ENCODE results near the gene HPS5.
"Not testable (repeated sequence)": the region's sequence is repeated elsewhere in the genome, so short reads cannot be mapped to it uniquely, and the experiment has no call there.

Gene HPS5

DNA sequence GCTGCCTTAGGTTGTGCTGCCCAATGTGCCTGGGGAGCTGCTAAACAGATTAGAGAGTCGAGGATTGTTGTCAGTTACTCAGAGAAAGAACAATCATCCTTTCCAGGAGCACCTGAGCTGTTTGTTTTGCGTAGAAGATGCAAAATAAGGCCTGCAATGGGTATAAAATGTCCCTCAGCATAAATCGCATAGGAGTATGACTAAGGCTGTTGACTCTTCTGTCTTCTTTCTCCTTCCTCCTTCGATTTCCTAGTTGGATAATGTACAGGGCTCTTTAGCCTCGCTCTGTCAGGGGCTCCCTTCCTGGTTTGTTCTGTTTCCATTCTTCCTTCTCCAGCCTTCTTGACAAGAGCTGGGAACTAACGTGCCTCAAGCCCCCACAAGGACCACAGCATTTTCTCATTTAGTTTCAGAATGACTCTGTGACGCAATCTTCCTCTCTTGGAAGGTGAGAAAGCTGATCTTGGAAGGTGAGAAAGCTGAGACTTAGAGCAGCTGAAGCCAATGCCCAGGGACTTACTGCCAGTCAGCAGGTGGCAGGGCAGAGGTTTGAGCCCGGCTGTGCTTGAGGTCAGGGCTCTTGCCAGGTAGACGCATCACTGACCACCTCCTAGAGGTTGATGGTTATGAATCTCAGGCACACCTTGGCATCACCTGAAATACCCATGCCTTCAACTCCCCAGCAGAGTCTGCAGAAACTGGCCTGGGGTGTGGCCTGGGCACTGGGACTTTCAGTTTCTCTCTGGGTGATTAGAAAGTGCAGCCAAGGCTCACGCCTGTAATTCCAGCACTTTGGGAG is 54.4 kb downstream of the HPS5 start:
- not testable (repeated sequence) for DNase-seq

DNA sequence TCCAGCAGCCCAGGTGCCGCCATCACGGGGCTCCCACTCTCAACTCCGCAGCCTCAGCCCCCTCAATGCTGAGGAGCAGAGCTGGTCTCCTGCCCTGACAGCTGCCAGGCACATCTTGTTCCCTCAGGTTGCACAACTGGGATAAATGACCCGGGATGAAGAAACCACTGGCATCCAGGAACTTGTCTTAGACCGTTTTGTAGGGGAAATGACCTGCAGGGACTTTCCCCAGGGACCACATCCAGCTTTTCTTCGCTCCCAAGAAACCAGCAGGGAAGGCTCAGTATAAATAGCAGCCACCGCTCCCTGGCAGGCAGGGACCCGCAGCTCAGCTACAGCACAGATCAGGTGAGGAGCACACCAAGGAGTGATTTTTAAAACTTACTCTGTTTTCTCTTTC is 56.0 kb downstream of the HPS5 start, which contains the start of gene SAA1:
Gene SAA1 (plus strand): TSS at position 316 of the 400 bp plus-strand sequence. CDS start 624 bp downstream, outside the sequence.
- no peak for DNase-seq

DNA sequence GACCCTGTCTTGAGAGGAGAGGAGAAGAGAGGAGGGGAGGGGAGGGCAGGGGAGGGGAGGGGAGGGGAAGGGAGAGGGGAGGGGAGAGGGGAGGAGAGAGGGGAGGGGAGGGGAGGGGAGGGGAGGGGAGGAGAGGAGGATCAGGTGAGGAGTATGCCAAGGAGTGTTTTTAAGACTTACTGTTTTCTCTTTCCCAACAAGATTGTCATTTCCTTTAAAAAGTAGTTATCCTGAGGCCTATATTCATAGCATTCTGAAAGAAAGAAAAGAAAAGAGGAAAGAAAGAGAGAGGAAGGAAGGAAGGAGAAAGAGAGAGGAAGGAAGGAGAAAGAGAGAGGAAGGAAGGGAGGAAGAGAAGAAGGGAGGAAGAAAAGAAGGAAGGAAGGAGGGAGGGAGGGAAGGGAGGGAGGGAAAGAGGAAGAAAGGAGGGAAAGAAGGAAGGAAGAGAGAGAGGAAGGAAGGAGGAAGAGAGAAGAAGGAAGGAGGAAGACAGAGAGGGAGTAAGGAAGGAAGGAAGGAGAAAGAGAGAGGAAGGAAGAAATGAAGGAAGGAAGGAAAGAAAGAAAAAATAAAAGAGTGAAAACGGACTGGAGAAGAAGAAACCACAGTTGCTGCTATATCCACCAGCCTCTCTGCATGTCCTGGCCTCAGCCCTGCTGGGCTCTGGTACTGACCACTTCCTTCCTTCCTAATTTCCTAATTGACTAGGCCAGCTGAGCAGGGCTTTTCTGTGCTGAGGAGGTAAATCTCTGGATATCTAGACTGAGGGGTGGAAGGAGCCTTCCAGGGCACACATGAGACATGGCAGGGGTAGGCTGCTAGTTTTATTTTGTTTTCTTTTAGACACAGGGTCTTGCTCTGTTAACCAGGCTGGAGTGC is 57.0 kb downstream of the HPS5 start:
- no peak for DNase-seq

DNA sequence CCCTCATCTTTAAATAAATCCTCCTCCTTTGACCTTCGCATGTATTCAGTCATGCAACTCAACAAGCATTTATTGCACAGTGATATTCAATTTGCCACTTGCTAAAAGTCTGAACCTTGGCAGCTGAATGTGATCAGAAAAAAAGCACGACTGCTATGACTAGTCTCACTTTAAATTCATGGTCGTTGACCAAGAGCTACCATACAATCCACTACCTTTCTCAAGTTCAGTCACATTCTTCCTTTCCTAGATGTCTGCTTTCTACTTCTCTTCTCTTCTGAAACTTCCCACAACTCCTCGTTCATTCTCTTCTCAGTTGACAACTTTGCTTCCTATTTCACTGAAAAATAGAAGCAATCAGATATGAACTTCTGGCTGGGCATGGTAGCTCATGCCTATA is 57.9 kb downstream of the HPS5 start:
- DNase-seq: no peak

DNA sequence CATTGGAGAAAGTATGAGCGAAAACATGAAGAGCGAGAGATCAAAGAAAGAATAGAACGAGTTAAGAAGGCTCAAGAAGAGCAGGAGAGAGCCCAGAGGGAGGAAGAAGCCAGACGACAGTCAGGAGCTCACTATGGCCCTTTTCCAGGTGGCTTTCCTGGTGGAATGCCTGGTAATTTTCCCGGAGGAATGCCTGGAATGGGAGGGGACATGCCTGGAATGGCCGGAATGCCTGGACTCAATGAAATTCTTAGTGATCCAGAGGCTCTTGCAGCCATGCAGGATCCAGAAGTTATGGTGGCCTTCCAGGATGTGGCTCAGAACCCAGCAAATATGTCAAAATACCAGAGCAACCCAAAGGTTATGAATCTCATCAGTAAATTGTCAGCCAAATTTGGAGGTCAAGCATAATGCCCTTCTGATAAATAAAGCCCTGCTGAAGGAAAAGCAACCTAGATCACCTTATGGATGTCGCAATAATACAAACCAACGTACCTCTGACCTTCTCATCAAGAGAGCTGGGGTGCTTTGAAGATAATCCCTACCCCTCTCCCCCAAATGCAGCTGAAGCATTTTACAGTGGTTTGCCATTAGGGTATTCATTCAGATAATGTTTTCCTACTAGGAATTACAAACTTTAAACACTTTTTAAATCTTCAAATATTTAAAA is 59.1 kb downstream of the HPS5 start:
- DNase-seq: not testable (repeated sequence)

DNA sequence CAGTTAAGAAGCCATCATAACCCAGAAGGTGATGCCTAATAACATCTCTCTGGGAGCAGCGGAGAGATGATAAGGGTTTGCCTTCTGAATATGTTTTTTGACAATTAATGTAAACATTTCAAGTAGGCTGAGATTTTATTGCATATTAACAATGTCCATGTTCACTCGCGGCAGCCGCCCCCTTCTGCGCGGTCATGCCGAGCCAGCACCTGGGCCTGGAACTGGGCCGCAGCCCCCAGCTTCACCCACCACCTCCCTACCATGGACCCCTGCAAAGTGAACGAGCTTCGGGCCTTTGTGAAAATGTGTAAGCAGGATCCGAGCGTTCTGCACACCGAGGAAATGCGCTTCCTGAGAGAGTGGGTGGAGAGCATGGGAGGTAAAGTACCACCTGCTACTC is 60.2 kb downstream of the HPS5 start:
- DNase-seq: no peak

DNA sequence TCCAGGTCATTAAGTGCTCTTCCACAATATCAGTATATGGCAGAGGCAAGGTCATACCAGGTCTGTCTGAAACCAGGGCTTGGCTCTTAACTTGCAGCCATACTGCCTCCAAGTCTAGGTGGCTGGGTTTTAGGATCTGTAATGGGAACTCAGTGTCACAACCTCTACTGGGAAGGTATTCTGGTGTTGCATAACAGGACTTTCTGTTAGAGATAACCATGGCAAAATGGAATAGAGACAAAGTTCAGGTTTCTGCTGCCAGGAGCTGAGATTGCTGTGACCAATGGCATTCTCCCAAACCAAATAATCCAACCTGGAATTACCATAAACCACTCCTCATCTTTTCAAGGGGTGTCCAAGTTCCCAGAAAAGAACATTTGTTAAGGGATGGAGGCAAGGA is 62.7 kb downstream of the HPS5 start:
- no peak for DNase-seq

DNA sequence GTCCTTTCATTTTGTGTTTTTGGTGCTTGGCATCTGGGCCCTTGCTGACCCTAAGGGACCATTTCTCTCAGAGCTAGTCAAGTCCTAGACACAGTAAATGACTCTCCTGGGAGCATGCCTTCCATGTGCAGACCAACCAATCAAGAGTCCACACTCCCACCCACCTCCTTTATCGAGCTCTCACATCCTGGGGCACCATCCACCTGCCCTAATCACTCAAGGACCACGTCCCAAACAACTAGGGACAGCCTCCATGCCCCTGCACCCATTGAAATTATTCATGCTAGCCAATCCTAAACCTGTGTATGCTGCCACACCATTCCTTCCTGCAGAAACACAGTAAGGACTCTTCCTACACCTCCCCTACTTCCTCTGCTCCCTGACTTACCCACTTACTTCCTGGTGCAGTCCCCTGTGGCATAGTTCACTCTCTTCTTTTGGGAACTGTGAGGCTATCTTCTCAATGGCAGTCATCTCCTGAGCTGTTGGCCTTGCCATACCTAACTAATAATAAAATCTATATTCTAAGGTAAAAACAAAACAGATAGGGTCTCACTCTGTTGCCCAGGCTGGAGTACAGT is 67.1 kb downstream of the HPS5 start:
- no peak for DNase-seq

DNA sequence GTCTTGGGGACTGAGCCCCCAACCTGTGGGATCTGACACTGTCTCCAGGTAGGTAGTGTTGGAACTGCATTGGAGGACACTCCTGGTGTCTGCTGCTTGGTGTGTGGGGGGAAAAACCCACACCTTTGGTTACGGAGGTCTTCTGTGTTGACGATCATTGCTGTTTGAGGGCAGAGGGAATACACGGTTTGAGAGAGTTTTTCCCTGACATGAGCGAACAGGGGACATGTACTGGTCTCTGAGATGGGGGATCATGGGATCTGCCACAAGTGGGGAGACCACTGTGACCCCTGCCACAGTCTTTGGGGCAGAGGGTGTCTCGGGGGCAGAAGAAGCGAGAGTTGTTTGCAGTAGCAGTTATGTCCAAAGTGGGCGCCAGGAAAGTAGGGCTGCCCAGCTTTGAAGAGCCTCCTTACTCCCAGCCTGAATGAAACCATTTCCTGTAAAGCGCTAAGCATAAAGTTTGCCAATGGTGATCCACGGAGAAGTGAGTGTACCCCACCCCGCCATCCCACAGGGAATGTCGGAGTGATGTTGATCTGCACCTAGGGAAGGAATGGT is 68.1 kb downstream of the HPS5 start:
- DNase-seq: no peak

DNA sequence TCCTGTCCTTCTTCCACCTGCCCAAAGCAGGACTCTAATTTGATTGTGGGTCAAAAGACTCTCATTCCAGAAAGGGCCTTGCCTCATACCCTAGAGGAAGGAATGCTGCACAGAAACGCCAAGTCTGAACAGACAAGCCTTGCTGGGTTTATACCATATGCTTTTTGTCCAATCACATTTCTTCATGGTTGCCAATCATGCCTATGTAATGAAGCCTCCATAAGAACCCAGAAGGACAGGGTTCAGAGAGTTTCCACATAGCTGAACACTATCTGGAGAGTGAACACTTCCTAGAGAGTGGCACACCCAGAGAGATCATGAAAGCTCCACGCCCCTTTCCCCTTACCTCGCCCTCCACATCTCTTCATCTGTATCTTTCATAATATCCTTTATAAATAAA is 68.7 kb downstream of the HPS5 start:
- no peak for DNase-seq

DNA sequence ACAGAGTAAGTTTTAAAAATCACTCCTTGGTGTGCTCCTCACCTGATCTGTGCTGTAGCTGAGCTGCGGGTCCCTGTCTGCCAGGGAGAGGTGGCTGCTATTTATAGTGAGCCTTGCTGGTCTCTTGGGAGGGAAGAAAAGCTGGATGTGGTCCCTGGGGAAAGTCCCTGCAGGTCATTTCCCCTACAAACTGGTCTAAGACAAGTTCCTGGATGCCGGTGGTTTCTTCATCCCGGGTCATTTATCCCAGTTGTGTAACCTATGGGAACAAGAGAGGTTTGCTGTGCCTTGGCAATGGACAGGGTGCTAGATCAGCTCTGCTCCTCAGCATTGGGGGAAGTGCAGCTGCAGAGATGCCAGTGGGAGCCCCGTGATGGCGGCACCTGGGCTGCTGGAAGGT is 73.4 kb downstream of the HPS5 start, which contains the start of gene SAA2:
Gene SAA2 (minus strand): TSS at position 108 of the 400 bp plus-strand sequence. CDS start 657 bp downstream, outside the sequence.
- no peak for DNase-seq

DNA sequence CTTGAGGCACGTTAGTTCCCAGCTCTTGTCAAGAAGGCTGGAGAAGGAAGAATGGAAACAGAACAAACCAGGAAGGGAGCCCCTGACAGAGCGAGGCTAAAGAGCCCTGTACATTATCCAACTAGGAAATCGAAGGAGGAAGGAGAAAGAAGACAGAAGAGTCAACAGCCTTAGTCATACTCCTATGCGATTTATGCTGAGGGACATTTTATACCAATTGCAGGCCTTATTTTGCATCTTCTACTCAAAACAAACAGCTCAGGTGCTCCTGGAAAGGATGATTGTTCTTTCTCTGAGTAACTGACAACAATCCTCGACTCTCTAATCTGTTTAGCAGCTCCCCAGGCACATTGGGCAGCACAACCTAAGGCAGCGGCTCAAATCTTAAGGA is 74.8 kb downstream of the HPS5 start:
- DNase-seq: not testable (repeated sequence)

DNA sequence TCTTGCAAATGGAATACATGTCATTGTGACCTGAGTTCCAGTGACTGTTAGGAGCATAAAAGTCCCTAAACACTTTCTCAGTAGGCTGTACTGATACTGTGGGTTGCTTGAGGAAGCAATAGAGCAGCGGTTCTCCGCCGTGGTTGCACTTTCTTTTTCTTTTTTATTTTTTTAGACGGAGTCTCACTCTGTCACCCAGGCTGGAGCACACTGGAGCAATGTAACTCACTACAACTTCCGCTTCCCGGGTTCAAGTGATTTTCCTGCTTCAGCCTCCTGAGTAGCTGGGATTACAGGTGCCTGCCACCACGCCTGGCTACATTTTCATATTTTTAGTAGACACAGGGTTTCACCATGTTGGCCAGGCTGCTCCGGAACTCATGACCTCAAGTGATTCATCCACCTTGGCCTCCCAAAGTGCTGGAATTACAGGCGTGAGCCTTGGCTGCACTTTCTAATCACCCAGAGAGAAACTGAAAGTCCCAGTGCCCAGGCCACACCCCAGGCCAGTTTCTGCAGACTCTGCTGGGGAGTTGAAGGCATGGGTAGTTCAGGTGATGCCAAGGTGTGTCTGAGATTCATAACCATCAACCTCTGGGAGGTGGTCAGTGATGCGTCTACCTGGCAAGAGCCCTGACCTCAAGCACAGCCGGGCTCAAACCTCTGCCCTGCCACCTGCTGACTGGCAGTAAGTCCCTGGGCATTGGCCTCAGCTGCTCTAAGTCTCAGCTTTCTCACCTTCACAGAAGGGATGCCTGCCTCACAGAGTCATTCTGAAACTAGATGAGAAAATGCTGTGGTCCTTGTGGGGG is 75.4 kb downstream of the HPS5 start:
- not testable (repeated sequence) for DNase-seq

DNA sequence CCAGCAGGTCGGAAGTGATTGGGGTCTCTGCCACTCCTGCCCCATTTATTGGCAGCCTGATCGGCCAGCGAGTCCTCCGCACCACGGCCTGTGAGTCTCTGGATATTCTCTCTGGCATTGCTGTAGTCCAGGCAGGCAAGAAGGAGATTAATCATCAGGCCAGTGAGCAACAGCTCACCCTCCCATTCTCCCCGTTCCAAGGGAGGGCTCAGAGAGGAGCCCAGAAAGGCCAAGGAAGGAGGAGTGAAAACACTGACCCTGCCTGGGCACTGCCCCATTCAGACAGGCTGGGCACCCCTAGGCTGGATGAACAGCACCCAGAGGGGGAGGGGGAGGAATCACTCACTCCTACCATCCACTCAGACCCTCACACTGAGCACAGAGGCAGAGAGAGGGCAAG is 76.5 kb downstream of the HPS5 start:
- DNase-seq: no peak

DNA sequence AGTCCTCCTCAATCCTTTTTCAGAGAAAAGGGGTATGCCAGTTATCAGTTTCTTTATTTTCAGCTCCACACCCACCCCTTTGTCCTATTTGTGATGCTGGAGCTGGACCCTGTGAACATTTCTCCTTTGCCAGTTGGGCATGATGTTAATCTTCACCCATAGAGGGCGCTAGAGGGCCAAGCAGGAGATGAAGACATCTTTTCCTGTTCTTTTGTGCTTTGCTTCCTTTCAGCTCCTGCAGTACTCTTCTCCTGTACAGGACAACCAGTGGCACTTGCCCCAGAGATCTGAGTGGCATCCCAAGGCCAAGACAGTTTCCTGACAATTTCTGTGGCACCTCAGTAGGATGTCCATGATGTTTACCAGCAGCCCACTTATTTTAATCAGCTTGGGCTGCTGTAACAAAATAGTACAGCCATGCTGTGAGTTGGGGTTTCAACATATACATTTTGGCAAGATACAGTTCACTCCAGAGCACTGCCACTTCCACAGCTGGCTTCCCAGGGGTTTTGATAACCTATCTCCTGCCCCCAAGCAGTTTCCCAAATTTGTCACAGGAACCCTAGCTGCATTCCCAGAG is 78.1 kb downstream of the HPS5 start:
- DNase-seq: peak; percentile 54

DNA sequence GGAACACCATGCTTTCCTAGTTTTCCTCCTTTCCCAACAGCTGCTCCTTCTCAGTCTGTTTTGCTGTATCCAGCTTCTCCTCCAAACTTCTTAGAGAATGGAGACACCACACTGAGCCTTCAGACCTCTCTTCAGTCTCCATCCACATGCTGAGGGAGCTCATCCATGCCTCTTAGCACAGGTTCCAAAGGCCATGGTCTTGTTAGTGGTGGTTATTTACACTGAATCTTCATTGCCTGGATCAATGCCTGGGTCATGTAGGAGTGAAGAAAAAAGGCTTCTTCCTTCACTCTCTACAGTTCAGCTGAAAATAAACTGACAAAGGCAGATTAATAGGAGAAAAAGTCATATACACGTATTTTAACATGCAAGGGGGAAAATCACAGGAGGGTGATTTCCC is 82.3 kb downstream of the HPS5 start:
- no peak for DNase-seq

DNA sequence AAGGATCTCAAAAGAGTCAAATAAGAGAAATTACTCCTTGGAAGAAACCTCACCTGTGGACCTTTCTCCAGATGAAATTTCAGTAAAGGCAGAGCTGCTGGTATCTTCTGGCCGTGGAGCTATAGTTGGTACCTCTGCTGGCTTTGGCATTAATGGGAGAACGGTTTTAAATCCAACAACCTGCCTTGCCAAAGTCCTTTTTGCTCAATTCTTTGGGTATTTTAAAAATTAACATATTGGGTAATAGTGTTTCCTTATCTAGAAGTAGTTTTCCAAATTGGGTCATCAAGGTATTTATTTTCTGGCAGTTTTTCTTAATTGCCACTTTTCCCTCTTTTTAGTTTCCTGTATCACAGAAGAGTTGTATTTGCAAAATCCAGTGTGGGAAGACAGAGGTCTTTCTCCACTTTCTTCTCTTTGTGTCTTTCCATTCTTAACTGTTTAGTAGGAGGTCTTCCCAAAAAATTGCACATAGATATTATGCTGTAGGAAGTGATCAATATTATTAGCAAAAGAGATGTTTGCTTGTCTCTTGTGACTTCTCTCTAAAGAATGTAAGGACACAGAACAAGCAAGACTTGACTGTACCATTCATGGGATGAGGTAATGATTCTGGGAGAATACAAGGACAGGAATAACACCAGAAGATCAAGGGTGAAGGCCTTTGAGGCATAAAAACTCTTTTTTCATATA is 85.1 kb downstream of the HPS5 start, which contains the start of gene SAA4:
Gene SAA4 (minus strand): TSS at position 139 of the 693 bp plus-strand sequence. CDS start 876 bp downstream, outside the sequence.
- DNase-seq: no peak

DNA sequence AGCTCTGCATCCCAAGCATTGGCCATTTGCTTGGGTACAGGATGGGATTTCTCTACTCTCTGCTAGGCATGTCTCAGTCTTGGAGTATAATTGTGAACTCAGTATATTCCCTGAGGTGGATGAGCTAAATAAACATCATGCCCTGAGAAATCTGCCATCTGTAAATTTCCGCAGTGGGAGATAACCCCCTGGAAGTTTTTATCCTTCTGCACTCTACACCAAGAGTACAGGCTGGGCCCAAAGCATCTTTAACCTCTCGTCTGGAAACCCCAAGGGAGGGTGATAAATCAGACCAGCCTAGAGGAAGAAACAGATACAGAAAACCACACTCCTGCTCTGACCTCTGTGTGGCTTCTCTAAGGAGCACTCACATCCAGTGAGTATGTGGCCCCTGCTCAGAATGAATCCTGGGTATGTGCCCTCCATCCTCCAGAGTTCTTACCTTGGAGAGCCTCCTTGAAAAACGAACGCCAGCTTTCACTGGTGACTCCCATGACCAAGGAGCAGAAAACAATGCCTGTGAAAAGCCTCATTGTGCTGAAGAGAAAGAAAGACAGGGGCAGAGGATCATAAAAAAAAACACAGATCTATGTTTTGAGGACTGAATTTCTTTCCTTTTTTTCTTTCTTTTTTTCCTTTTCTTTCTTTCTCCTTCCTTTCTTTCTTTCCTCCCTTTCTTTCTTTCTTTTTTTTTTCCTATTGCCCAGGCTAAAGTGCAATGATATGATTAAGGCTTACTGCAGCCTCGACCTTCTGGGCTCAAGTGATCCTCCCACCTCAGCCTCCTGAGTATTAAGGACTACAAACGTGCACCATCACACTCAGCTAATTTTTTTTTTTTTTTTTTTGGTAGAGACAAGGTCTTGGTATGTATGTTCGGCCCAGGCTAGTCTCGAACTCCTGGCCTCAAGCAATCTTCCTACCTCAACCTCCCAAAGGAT is 86.3 kb downstream of the HPS5 start:
- DNase-seq: no peak

DNA sequence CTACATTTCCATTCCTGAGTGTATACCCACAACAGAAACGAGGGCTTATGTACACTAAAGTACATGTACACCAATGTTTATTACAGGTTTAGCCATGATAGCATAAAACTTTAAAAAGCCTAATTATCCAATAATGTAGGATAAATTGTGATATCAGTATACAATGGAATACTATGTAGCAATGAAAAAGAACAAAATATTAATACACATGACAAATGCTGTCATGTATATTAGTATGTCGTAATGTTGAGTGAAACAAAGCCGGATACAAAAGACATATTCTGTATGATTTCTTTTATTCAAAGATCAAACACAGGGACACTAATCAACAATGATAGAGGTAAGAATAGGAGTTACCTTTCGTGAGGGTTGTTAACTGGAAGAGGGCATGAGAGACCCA is 88.0 kb downstream of the HPS5 start:
- DNase-seq: no peak

All from NCI-H1105 (cell line).